ENCODE results near the gene ZNF787. TPM values are rescaled to one million over a fixed set of nuclear protein-coding genes. Genes with fewer than 3 reads are reported as not detected.
A peak's percentile ranks its signal among the peaks of the same experiment; 100 is the strongest.

Gene ZNF787
- total RNA-seq, 1 donor = 15.9 TPM

- H3K4me3 ChIP-seq (ENCODE audit: low read depth, low read length) = no peak overlapping the region
- TF ChIP-seq, protein P1, sequence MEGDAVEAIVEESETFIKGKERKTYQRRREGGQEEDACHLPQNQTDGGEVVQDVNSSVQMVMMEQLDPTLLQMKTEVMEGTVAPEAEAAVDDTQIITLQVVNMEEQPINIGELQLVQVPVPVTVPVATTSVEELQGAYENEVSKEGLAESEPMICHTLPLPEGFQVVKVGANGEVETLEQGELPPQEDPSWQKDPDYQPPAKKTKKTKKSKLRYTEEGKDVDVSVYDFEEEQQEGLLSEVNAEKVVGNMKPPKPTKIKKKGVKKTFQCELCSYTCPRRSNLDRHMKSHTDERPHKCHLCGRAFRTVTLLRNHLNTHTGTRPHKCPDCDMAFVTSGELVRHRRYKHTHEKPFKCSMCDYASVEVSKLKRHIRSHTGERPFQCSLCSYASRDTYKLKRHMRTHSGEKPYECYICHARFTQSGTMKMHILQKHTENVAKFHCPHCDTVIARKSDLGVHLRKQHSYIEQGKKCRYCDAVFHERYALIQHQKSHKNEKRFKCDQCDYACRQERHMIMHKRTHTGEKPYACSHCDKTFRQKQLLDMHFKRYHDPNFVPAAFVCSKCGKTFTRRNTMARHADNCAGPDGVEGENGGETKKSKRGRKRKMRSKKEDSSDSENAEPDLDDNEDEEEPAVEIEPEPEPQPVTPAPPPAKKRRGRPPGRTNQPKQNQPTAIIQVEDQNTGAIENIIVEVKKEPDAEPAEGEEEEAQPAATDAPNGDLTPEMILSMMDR (IDR thresholded peaks at IDR 0.05; ENCODE audit: insufficient read depth, low read length) = no peak
- DNase-seq (ENCODE audit: low read depth) = no peak
Measured at GRCh38 chr19:56133858-56134653, 13.0 kb upstream of the ZNF787 start.

DNA sequence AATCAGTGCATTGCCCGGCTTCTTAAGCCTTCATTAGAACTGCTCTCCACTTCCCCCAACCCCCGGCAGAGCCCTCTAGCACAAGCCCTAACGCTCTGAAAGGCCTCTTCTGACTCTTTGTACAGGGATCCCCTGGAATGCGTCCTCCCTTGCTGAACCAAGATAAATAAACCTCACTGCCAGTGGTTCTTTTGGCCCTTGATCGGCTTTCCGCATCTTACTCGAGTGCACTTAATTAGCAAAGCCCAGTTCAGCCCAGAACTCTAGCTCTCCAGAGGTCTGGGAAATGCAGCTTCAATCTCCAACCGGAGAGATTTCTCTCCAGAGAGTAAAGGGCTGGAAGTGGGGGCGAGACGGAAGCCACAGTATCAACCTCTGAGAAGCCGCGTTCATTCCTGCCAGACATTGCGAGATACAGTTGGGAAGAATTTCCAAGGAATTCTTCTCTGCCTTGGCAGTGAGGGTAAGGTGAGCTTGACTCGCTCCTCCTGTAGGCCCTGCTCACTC, 11.3 kb upstream of the ZNF787 start:
- DNase-seq (ENCODE audit: low read depth) = peak; percentile 82
- TF ChIP-seq, protein P1 (IDR thresholded peaks at IDR 0.05; ENCODE audit: insufficient read depth, low read length) = no peak
- H3K4me3 ChIP-seq (ENCODE audit: low read depth, low read length) = peak overlapping the region; percentile 14

DNA sequence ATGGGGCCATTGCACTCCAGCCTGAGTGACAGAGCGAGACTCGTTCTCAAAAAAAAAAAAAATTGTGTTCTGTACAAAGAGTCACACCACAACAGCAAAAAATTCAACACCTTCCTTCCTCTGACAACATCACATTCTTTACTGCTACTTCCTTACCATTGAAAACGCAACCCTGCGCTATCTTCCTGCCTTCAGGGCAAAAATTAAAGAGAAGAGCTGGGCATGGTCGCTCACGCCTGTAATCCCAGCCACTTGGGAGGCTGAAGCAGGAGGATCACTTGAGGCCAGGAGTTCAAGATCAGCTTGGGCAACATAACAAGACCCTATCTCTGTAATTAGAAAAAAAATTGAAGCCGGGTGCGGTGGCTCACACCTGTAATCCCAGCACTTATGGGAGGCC, 10.6 kb upstream of the ZNF787 start:
- no peak for DNase-seq (ENCODE audit: low read depth)

GRCh38 chr19:56130006-56130405, 8.9 kb upstream of the ZNF787 start:
- TF ChIP-seq, protein P1 (IDR thresholded peaks at IDR 0.05; ENCODE audit: insufficient read depth, low read length) = no peak
- DNase-seq (ENCODE audit: low read depth) = no peak
- no peak overlapping the region for H3K4me3 ChIP-seq (ENCODE audit: low read depth, low read length)

More for the DNA sequence above, 10.6 kb upstream of the ZNF787 start:
- no peak overlapping the region for H3K4me3 ChIP-seq (ENCODE audit: low read depth, low read length)
- TF ChIP-seq, protein P1 (IDR thresholded peaks at IDR 0.05; ENCODE audit: insufficient read depth, low read length) = no peak

DNA sequence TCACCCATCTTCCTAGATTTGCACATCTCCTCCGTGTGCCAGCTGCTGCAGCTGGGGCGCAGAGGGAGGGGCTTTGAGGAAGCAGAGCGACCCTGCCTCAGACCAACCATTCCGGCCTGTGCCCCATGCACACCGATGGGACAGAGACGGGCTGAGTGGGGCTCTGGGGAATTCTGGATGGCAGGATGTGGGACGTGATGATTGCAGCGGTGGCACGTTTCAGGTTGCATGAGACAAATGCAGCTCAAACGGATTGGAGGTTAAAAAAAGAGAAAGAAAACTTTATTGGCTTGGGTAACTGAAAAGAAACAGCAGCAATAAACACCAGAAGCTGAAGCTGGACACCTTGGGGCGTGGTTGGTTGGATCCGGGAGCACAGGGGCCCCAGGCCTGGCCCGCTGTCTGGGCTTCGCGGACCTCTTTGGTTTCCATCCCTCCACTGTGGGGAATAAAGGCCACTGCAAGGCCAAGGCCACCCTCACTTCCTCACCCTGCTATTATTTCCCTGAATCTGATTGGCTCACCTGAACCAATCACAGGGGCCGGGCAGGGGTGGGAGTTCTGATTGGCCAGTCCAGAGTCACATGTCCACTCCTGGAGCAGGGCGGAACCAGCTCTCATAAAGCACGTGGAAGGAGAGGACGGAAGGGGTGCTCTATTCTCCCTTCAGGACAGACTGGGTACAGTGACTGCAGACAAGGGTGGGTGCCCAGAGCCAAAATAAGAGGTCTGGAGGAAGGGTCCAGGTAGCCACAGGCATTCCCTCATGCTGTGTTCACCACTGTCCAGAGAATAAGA, 6.1 kb upstream of the ZNF787 start:
- H3K4me3 ChIP-seq (ENCODE audit: low read depth, low read length) = no peak overlapping the region
- TF ChIP-seq, protein P1 (IDR thresholded peaks at IDR 0.05; ENCODE audit: insufficient read depth, low read length) = no peak
- DNase-seq (ENCODE audit: low read depth) = no peak

GRCh38 chr19:56125806-56126590, 4.9 kb upstream of the ZNF787 start:
- DNase-seq (ENCODE audit: low read depth) = no peak
- H3K4me3 ChIP-seq (ENCODE audit: low read depth, low read length) = no peak overlapping the region
- TF ChIP-seq, protein P1 (IDR thresholded peaks at IDR 0.05; ENCODE audit: insufficient read depth, low read length) = no peak
